Urothelium cell line (cell line): Measurements from ENCODE around the gene ITGA8.
A peak's percentile ranks its signal among the peaks of the same experiment; 100 is the strongest.
"Not testable (repeated sequence)": the region's sequence is repeated elsewhere in the genome, so short reads cannot be mapped to it uniquely, and the experiment has no call there.

ENCODE experiments used
- DNase-seq: peaks from one replicate; pipeline ENCODE4 v3.0.0; 2011; ENCODE audit warnings: low spot score, mixed read lengths
- FAIRE-seq: peaks from 2 replicates; lab custom pipeline; 2011; peaks lifted over from hg19 to GRCh38; lab: Jason Lieb, UNC

ITGA8 gene

GRCh38 chr10:15567952-15568351 is 151.8 kb downstream of the ITGA8 start:
- no peak for FAIRE-seq
- DNase-seq: no peak

- no peak for FAIRE-seq
- DNase-seq: no peak
Observed at GRCh38 chr10:15563246-15563645, 156.5 kb downstream of the ITGA8 start.

DNA sequence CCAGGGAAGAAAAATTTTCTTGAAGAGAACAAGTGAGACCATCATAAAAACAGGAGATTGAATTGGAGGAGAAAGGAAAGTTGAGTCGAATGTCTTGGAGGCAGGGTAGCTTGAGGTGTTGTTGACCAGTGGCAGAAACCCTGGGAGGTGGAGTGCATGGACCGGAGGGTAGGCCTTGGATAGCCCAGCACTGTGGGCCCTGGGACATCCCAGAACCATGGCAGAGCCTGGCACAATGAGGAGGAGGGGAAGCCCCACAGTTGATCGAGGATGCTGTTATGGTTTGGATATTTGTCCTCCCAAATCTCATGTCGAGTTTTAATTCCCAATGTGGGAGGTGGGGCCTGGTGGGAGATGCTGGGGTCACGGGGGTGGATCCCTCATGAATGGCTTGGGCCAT is 157.1 kb downstream of the ITGA8 start:
- FAIRE-seq: no peak
- DNase-seq: no peak

DNA sequence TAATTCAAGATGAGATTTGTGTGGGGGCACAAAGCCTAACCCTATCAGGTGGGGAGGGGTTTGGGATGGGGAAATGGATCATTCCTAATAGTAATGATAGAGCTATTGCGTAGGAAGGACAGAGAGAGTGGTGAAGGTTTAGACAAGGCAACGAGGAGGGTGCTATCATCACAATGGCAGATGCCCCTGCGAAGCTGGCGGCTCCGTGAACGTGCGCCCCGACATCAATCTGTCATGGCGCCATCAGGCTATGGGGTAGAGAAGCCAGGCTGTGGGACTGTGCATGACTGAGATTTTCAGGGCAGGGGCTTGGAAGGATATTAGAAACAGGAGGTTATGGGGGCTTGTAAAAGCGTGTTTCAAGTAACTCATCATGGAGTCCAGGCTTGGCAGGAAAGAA is 157.6 kb downstream of the ITGA8 start:
- DNase-seq (no peak), FAIRE-seq (no peak)

DNA sequence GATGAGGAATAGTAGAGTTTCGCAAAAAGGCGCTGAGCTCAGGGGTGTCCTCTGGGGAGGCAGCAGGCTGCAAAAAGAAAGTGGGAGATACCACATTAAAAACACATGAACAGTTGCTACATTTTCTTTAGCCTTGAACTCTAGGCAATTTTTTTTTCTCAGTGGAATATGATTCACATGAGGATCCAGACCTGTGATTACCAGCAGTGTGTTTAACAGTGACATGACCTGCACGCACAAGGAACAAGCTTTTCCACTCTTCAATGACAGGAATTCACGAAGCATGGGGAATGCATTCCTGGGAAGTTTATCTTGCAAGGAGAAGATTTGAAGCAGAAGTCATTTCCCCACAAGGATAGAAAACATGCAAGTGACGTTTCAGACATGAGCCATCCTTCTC is 161.6 kb downstream of the ITGA8 start:
- FAIRE-seq (peak; percentile 79), DNase-seq (no peak)

GRCh38 chr10:15557168-15557567 is 162.6 kb downstream of the ITGA8 start:
- DNase-seq, FAIRE-seq: not testable (repeated sequence)

- no peak for DNase-seq
- FAIRE-seq: no peak
Observed at GRCh38 chr10:15550950-15551349, 168.8 kb downstream of the ITGA8 start.

DNA sequence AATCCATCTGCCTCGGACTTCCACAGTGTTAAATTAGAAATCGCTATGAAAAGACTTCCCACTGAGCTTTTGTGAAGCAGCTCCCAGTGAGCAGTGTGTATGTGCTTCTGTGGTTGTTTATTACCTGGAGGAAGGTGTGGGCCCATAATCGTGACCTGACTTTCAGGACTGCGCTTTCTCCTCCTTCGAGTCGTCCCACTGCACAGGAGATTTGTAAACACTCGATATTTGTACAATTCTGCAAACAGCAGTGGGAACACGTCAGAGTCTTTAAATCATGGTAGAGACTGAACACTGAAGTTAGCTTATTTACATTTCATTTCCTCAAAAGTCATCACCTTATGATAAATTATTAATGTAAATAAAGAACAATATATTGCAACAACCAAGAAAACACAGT is 171.4 kb downstream of the ITGA8 start:
- no peak for FAIRE-seq
- no peak for DNase-seq

GRCh38 chr10:15546606-15547005 is 173.1 kb downstream of the ITGA8 start:
- FAIRE-seq: no peak
- DNase-seq: no peak

DNA sequence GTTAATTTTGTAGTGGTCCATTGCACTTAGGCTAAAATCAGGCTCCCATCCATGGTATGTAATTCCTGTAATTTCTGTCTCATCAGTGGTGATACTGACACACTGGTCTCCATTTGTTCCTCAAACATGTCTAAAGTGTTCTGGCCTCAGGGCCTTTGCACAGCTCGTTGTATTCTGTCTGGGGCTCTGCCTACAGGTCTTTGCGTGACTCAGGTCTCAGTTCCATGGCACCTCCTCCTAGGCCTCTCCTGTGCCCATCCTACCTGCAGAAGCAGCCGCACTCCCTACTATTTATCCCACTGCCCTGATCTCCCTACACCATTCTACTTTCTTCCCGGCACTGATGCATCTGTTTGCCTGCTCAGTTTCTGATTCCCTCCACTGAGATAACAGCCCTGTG is 173.8 kb downstream of the ITGA8 start:
- DNase-seq (no peak), FAIRE-seq (no peak)

GRCh38 chr10:15545266-15545665 is 174.5 kb downstream of the ITGA8 start:
- DNase-seq (no peak), FAIRE-seq (no peak)

DNA sequence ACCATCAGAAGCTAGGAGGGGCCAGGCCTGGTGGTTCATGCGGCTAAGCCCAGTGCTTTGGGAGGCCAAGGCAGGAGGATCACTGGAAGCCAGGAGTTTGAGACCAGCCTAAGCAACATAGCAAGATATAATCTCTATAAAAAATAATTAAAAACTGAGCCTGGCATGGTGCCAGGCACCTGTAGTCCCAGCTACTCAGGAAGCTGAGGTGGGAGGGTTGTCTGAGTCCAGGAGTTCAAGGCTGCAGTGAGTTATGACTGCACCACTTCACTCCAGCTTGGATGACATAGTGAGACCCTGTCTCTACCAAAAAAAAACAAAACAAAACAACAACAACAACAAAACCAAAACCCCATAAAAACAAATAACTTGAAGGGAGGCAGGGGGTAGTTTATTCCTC is 175.7 kb downstream of the ITGA8 start:
- FAIRE-seq (no peak), DNase-seq (no peak)

- no peak for DNase-seq
- FAIRE-seq: no peak
Observed at GRCh38 chr10:15542817-15543216, 176.9 kb downstream of the ITGA8 start.

DNA sequence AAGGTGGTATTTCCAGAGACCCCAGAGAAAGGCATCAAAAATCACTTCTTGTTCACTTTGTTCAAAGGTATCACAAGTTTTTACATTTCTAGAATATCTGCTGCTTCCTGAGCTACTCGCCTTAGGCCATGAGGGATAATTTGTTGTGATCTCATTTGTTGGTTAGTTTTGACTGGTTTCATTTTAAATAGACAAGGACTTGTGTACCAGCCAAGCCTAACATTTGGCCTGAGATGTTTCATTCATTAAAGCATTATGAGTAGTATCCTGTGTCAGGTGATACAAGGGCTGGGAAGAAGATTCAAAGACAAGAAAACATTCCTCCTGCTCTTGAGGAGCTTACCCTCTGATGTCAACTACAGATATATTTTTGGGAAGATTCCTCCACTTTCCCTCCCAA is 178.3 kb downstream of the ITGA8 start:
- FAIRE-seq: no peak
- no peak for DNase-seq

DNA sequence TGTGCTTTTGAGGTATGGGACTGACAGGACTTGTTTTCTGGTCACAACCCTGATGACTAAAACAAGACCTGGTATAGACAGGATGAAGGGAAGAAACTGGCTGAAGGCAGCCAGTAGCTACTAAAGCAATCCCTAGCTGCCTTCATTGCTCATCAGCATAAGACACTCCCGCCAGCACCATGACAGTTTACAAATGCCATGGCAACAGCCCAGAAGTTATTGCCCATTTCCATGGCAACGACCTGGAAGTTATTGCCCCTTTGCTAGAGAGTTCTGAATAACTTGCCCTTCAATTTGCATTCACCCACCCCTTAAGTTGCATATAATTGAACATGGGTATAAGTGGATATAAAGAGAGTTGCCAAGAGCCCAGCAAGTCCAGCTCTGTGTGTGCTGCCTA is 179.0 kb downstream of the ITGA8 start:
- DNase-seq (no peak), FAIRE-seq (no peak)

GRCh38 chr10:15539262-15539661 is 180.5 kb downstream of the ITGA8 start:
- FAIRE-seq (no peak), DNase-seq (no peak)

GRCh38 chr10:15534928-15535538 is 184.7 kb downstream of the ITGA8 start:
- not testable (repeated sequence) for DNase-seq, FAIRE-seq

DNA sequence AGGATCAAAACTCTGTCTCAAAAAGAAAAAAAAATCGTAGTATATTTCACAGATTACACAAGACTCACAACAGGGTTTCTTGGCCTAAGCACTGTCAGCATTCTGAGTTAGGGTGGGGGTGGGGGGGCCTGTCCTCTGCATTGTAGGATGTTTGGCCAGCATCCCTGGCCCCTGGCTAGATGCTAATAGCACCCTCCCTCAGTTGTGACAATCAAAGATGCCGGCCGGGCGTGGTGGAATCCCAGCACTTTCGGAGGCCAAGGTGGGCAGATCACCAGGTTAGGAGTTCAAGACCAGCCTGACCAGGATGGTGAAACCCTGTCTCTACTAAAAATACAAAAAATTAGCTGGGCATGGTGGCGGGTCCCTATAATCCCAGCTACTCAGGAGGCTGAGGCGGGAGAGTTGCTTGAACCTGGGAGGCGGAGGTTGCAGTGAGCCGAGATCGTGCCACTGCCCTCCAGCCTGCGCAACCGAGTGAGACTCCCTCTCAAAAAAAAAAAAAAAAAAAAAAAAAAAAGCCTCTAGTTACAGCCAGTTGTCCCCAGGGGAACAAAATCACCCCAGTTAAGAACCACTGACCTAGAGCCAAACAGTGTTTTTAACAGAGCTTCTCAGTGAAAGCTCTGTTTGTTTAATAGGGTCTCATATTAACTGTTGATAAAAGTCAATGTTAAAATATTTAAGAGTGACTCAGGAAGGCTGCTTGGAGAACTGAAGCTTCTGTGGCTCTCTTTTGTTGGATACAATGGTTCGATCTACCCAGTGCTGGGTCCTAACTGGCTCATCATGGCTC is 187.6 kb downstream of the ITGA8 start:
- DNase-seq (no peak), FAIRE-seq (no peak)

GRCh38 chr10:15528859-15529239 is 190.9 kb downstream of the ITGA8 start:
- FAIRE-seq: no peak

GRCh38 chr10:15526754-15527153 is 193.0 kb downstream of the ITGA8 start:
- no peak for FAIRE-seq
- DNase-seq: no peak

More at GRCh38 chr10:15528859-15529239, 190.9 kb downstream of the ITGA8 start:
- no peak for DNase-seq

- DNase-seq: no peak
- no peak for FAIRE-seq
Observed at GRCh38 chr10:15521328-15521903, 198.3 kb downstream of the ITGA8 start.

DNA sequence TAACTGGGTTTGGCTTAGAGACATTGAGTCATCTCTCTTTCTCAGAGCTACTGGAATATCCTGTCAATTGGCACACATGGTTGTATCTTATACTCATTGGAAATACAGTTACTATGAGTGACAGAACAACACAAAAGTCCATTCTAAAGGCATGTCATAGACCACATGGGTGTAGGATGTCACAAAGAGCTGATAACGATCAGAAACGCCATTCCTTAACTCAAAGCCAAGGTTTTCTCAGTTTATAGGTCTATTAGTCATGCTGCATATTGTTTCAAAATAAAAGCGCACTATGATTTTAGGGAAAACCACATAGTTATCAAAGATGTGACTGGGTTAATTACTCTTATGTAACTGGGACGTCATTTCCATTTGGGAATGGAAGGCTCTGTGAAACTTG is 201.5 kb downstream of the ITGA8 start:
- no peak for FAIRE-seq
- peak; percentile 62 for DNase-seq
